ENCODE data around the gene FAM229A.
"Not testable (repeated sequence)": the region's sequence is repeated elsewhere in the genome, so short reads cannot be mapped to it uniquely, and the experiment has no call there.

The FAM229A gene

GRCh38 chr1:32362474-32363313 is at the start of gene FAM229A, which contains the start of gene TSSK3:
Gene FAM229A (minus strand): TSS chr1:32362485. CDS start chr1:32362091, 394 bp downstream.
Gene TSSK3 (plus strand): TSS chr1:32362539. CDS start chr1:32362702, 163 bp downstream.
- FAIRE-seq: no peak
- DNase-seq (ENCODE audit: low spot score): no peak

GRCh38 chr1:32411261-32411660 is 49.0 kb upstream of the FAM229A start:
- FAIRE-seq: no peak
- no peak for DNase-seq (ENCODE audit: low spot score)

- no peak for FAIRE-seq
- DNase-seq (ENCODE audit: low spot score): no peak
These were observed 44.4 kb upstream of the FAM229A start for GRCh38 chr1:32406629-32407111.

- no peak for FAIRE-seq
These were observed 43.6 kb upstream of the FAM229A start for GRCh38 chr1:32405672-32406467.

GRCh38 chr1:32404946-32405345 is 42.7 kb upstream of the FAM229A start:
- DNase-seq (ENCODE audit: low spot score) (no peak), FAIRE-seq (no peak)

More at GRCh38 chr1:32405672-32406467, 43.6 kb upstream of the FAM229A start:
- DNase-seq (ENCODE audit: low spot score): no peak

GRCh38 chr1:32400876-32401631 is 38.8 kb upstream of the FAM229A start:
- DNase-seq (ENCODE audit: low spot score) (peak; percentile 88), FAIRE-seq (no peak)

- DNase-seq (ENCODE audit: low spot score) (no peak), FAIRE-seq (no peak)
These were observed 37.6 kb upstream of the FAM229A start for GRCh38 chr1:32399843-32400242.

- no peak for FAIRE-seq
- DNase-seq (ENCODE audit: low spot score): no peak
These were observed 36.1 kb upstream of the FAM229A start for GRCh38 chr1:32398401-32398800.

- not testable (repeated sequence) for DNase-seq (ENCODE audit: low spot score); FAIRE-seq
These were observed 34.2 kb upstream of the FAM229A start for GRCh38 chr1:32396524-32396923.

GRCh38 chr1:32394890-32395432 is 32.7 kb upstream of the FAM229A start:
- FAIRE-seq (no peak), DNase-seq (ENCODE audit: low spot score) (no peak)

- peak; percentile 70 for FAIRE-seq
- DNase-seq (ENCODE audit: low spot score): peak; percentile 99
These were observed 32.0 kb upstream of the FAM229A start, which contains the start of gene BSDC1 for GRCh38 chr1:32394141-32394889. Gene BSDC1 (minus strand): TSS chr1:32394441. CDS start chr1:32394414, 27 bp downstream.

- DNase-seq (ENCODE audit: low spot score) (peak; percentile 41), FAIRE-seq (no peak)
These were observed 31.5 kb upstream of the FAM229A start for GRCh38 chr1:32393832-32394140.

GRCh38 chr1:32393136-32393535 is 30.9 kb upstream of the FAM229A start:
- DNase-seq (ENCODE audit: low spot score) (no peak), FAIRE-seq (no peak)

- no peak for DNase-seq (ENCODE audit: low spot score)
- FAIRE-seq: no peak
These were observed 30.0 kb upstream of the FAM229A start for GRCh38 chr1:32392325-32392724.

- no peak for FAIRE-seq
- no peak for DNase-seq (ENCODE audit: low spot score)
These were observed 28.9 kb upstream of the FAM229A start for GRCh38 chr1:32390904-32391870.

GRCh38 chr1:32388641-32389040 is 26.4 kb upstream of the FAM229A start:
- no peak for FAIRE-seq

GRCh38 chr1:32386676-32387392 is 24.5 kb upstream of the FAM229A start:
- FAIRE-seq (no peak), DNase-seq (ENCODE audit: low spot score) (no peak)

More at GRCh38 chr1:32388641-32389040, 26.4 kb upstream of the FAM229A start:
- no peak for DNase-seq (ENCODE audit: low spot score)

GRCh38 chr1:32380057-32380456 is 17.8 kb upstream of the FAM229A start:
- DNase-seq (ENCODE audit: low spot score): no peak
- FAIRE-seq: no peak
